ENCODE measurements around the gene RGL2.
"Not testable (repeated sequence)": the region's sequence is repeated elsewhere in the genome, so short reads cannot be mapped to it uniquely, and the experiment has no call there.

The RGL2 gene

DNA sequence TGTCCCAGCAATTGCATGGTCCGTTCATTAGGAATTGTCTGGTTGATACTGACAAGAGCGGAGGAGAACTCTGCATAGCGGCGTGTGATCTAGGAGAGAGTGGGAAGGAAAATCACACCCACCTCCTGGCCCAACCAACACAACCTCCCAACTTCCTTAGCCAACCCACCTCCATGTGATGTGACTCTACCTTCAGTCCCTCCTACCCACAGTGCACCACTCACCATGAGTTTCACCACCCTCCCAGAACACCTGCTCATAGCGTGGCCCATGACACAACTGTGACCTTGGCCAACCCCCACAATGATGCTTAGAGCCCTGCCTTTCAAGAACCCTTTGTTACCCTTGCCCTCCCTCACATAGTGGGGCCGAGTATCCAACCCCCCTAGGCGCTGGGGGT, 34.7 kb downstream of the RGL2 start:
- TF ChIP-seq, protein P1, sequence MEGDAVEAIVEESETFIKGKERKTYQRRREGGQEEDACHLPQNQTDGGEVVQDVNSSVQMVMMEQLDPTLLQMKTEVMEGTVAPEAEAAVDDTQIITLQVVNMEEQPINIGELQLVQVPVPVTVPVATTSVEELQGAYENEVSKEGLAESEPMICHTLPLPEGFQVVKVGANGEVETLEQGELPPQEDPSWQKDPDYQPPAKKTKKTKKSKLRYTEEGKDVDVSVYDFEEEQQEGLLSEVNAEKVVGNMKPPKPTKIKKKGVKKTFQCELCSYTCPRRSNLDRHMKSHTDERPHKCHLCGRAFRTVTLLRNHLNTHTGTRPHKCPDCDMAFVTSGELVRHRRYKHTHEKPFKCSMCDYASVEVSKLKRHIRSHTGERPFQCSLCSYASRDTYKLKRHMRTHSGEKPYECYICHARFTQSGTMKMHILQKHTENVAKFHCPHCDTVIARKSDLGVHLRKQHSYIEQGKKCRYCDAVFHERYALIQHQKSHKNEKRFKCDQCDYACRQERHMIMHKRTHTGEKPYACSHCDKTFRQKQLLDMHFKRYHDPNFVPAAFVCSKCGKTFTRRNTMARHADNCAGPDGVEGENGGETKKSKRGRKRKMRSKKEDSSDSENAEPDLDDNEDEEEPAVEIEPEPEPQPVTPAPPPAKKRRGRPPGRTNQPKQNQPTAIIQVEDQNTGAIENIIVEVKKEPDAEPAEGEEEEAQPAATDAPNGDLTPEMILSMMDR (IDR thresholded peaks at IDR 0.05; ENCODE audit: unreplicated experiment in 3 of 3): no peak
- Mint-ChIP-seq H3K4me1 (no peaks in the 10 kb centered on the region), H3K9me3 (no peaks in the 10 kb centered on the region), H3K27me3 (ENCODE audit: low read depth) (no peaks in the 10 kb centered on the region), H3K4me3 (no peak overlapping the region), H3K36me3 (ENCODE audit: low read depth) (peaks cover 68% of the 10 kb centered on the region), H3K27ac (no peak overlapping the region)

DNA sequence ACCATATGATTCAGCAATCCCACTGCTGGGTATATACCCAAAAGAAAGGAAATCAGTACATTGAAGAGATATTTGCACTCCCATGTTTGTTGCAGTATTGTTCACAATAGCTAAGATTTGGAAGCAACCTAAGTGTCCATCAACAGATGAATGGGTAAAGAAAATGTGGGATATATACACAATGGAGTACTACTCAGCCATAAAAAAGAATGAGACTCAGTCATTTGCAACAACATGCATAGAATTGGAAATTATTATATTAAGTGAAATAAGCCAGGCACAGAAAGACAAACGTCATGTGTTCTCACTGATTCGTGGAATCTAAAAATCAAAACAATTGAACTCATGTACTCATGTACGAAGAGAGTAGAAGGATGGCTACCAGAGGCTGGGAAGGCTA, 36.3 kb downstream of the RGL2 start:
- not testable (repeated sequence) for H3K27ac Mint-ChIP-seq; H3K4me3 Mint-ChIP-seq; H3K9me3 Mint-ChIP-seq; H3K4me1 Mint-ChIP-seq; H3K27me3 Mint-ChIP-seq (ENCODE audit: low read depth)
- H3K36me3 Mint-ChIP-seq (ENCODE audit: low read depth): peaks cover 69% of the 10 kb centered on the region

DNA sequence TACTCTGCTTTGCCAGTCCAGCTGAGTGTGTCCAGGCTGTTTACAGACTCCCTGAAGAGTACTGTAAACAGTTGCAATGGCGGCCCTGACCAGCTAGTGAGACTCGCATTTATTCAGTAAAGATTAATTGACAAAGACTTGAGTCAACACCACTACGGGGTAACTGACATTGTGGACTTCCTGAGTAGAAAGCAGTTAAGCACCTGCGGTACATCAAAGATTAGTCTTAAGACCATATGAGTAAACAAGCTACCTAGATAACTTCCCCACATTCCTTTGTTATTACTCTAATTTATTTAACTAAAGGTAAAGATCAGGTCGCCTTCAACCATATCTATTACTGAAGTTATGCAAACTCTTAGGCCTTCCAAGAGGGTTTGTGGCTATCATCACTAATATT, 39.7 kb downstream of the RGL2 start:
- Mint-ChIP-seq H3K9me3 (no peaks in the 10 kb centered on the region), H3K36me3 (ENCODE audit: low read depth) (peaks cover 58% of the 10 kb centered on the region), H3K4me3 (no peak overlapping the region), H3K4me1 (no peaks in the 10 kb centered on the region), H3K27me3 (ENCODE audit: low read depth) (no peaks in the 10 kb centered on the region), H3K27ac (no peak overlapping the region)
- TF ChIP-seq, protein P1 (IDR thresholded peaks at IDR 0.05; ENCODE audit: unreplicated experiment in 3 of 3): no peak

DNA sequence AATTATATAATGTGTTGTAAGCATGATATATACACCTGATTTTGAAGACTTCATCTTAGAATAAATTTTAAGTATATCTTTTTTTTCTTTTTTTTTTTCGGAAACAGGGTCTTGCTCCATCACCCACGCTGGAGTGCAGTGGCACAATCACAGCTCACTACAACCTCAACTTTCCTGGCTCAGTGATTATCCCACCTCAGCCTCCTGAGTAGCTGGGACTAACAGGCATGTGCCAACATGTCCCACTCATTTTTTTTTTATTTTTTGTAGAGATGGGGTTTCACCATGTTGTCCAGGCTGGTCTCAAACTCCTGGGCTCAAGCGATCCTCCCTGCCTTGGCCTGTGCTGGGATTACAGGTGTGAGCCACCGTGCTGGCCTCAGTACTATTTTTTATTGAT, 44.2 kb downstream of the RGL2 start:
- Mint-ChIP-seq H3K9me3 (no peaks in the 10 kb centered on the region), H3K27ac (no peak overlapping the region), H3K4me1 (peaks cover 17% of the 10 kb centered on the region), H3K4me3 (no peak overlapping the region), H3K27me3 (ENCODE audit: low read depth) (no peaks in the 10 kb centered on the region), H3K36me3 (ENCODE audit: low read depth) (peaks cover 47% of the 10 kb centered on the region)
- TF ChIP-seq, protein P1 (IDR thresholded peaks at IDR 0.05; ENCODE audit: unreplicated experiment in 3 of 3): no peak

DNA sequence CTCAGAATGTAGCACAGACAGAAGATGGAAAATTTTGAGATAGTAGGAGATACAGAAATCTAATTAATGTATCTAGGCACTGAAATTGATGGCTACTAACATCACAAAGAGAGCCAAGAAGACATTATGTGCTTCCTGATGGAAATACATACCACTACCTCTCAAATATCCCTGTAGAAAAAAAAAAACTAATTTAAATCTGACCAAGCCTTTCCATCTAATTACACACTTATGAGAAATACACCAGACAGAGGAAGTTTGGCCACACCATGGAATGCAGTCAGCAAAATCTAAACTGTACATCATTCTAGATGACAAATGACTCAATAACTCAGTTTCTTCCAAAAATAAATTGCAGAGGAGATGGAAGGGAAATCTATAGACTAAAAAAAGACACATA, 46.0 kb downstream of the RGL2 start:
- Mint-ChIP-seq H3K27me3 (ENCODE audit: low read depth) (no peaks in the 10 kb centered on the region), H3K27ac (no peak overlapping the region), H3K4me1 (peaks cover 24% of the 10 kb centered on the region), H3K4me3 (no peak overlapping the region), H3K36me3 (ENCODE audit: low read depth) (peaks cover 37% of the 10 kb centered on the region), H3K9me3 (no peaks in the 10 kb centered on the region)
- TF ChIP-seq, protein P1 (IDR thresholded peaks at IDR 0.05; ENCODE audit: unreplicated experiment in 3 of 3): no peak

DNA sequence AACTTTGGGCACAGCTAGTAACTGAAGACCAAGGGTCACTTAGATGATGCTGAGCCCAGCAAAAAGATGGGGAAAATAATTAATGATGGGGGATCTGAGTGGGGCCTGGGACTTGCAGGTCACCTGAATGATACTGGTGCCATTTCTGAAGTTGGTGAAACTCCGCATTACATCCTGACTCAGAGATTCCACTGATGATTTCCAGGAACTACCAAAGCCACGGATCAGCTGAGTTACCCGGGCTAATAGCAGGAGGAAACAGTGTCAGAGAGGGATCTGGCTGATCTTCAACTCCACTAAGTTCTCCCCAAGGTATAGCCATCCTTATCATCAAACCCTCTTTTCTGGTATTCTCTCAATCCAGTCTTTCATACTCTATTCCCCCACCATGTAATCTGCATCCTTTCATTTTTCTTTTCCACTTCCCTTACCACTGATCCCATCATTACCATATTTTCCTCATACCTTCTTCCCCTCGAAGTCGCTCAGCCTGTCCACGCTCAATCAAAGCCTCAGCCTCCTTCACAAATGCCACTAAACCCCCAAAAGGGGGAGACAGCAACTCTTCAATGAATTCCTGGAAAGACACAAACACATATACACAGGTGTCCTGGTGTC, 47.2 kb downstream of the RGL2 start:
- peaks cover 31% of the 10 kb centered on the region for H3K36me3 Mint-ChIP-seq (ENCODE audit: low read depth)
- TF ChIP-seq, protein P1 (IDR thresholded peaks at IDR 0.05; ENCODE audit: unreplicated experiment in 3 of 3): no peak
- H3K4me3 Mint-ChIP-seq: peak overlapping the region; percentile 33 to 73 (median 67)
- no peaks in the 10 kb centered on the region for H3K9me3 Mint-ChIP-seq
- H3K27me3 Mint-ChIP-seq (ENCODE audit: low read depth): peaks cover 4% of the 10 kb centered on the region
- peaks cover 24% of the 10 kb centered on the region for H3K4me1 Mint-ChIP-seq
- no peak overlapping the region for H3K27ac Mint-ChIP-seq
